ENCODE results near the gene TMEM120B.

- TF ChIP-seq CTCF (IDR thresholded peaks at IDR 0.05; ENCODE audit: borderline replicate concordance, extremely low read depth, low read length, poor library complexity, severe bottlenecking) = no peak
- no peak for TF ChIP-seq EZH2 (IDR thresholded peaks at IDR 0.05; ENCODE audit: borderline replicate concordance, low read depth, low read length, severe bottlenecking)
These were observed 25.8 kb downstream of the TMEM120B start for GRCh38 chr12:121738340-121738858.

Data from DND-41 (cell line).